Breast epithelium (tissue), 3 donors: Measurements from ENCODE around the gene TMEM117.

ENCODE experiments used
- CTCF ChIP-seq, 3 donors: fragments of 450-650 bp; IDR thresholded peaks; one replicate each; pipeline ENCODE4 v1.5.1; 2016 to 2017; ENCODE audit warnings: antibody characterized with exemption in 3 of 3, mild to moderate bottlenecking in 3 of 3, moderate library complexity in 3 of 3
- POLR2A ChIP-seq: fragments of 450-650 bp; IDR thresholded peaks from one replicate; pipeline ENCODE4 v1.6.1; 2016; ENCODE audit warnings: antibody characterized with exemption, mild to moderate bottlenecking, moderate library complexity
- POLR2AphosphoS5 ChIP-seq, 3 donors: sonication (generic); formaldehyde crosslinking; IDR thresholded peaks; one replicate each; pipeline ENCODE4 v1.6.1; 2017; ENCODE audit warnings: antibody characterized with exemption in 3 of 3

- TF ChIP-seq CTCF (IDR thresholded peaks at IDR 0.05) (no peak), POLR2A (no peak), POLR2AphosphoS5 (IDR thresholded peaks at IDR 0.05) (no peak)
Observed at GRCh38 chr12:43898474-43898873, 62.6 kb downstream of the TMEM117 start.
